GM10266 (cell line): ENCODE data around the gene GPR26.

ENCODE experiments used
- DNase-seq: peaks from one replicate; pipeline ENCODE4 v3.0.0; 2012; ENCODE audit errors: extremely low spot score
- TF ChIP-seq, protein P1 (sequence below): IDR thresholded peaks from 2 replicates; pipeline ENCODE4 v1.5.1; 2012; ENCODE audit warnings: mild to moderate bottlenecking, low read depth; ENCODE audit not compliant: control insufficient read depth, insufficient read depth; ENCODE audit errors: missing control alignments

The GPR26 gene

DNA sequence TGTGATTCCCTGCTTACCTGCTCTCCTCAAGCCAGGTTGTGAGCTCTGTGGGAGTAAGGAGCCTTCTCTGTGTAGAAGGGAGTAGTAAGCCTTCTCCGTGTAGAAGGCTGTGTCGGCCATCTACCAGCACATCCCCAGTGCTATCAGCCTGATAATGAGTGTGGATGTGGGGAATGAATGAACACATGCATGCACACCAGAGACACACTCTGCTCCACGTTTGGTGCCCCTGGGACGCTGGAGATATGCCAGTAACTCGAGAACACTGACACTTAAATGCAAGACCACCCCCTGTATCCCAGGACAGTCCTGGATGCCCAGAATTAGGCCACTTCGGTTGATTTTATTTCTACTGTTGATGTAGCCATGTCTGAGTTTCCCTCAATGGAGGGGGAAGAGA, 21.1 kb upstream of the GPR26 start:
- no peak for DNase-seq
- TF ChIP-seq, protein P1, sequence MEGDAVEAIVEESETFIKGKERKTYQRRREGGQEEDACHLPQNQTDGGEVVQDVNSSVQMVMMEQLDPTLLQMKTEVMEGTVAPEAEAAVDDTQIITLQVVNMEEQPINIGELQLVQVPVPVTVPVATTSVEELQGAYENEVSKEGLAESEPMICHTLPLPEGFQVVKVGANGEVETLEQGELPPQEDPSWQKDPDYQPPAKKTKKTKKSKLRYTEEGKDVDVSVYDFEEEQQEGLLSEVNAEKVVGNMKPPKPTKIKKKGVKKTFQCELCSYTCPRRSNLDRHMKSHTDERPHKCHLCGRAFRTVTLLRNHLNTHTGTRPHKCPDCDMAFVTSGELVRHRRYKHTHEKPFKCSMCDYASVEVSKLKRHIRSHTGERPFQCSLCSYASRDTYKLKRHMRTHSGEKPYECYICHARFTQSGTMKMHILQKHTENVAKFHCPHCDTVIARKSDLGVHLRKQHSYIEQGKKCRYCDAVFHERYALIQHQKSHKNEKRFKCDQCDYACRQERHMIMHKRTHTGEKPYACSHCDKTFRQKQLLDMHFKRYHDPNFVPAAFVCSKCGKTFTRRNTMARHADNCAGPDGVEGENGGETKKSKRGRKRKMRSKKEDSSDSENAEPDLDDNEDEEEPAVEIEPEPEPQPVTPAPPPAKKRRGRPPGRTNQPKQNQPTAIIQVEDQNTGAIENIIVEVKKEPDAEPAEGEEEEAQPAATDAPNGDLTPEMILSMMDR: no peak

- TF ChIP-seq, protein P1: no peak
- no peak for DNase-seq
Measured at GRCh38 chr10:123645615-123646014, 20.5 kb upstream of the GPR26 start.

DNA sequence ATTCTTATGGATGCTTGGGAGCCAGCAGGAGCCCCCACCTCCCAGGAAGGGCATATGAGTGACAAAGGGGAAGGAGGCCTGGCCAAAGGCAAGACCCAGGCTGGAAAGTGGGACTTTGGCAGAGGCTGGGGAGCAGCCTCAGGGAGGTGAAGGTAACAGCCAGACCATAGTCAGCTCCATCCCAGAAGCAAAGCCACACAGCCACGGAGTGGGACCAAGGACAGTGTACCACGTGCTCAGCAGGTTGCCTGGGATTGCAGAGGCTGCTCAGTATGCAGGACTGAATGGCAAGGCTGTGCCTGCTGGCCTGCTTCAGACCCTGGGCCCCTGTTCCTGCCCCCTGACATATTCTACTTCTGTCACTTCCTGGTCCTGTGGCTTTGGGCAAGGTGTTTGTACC, 17.6 kb upstream of the GPR26 start:
- TF ChIP-seq, protein P1: no peak
- no peak for DNase-seq

GRCh38 chr10:123649676-123650075, 16.5 kb upstream of the GPR26 start:
- TF ChIP-seq, protein P1: no peak
- no peak for DNase-seq

GRCh38 chr10:123651421-123652047, 14.6 kb upstream of the GPR26 start:
- TF ChIP-seq, protein P1: no peak
- no peak for DNase-seq

- TF ChIP-seq, protein P1: no peak
- DNase-seq: no peak
Measured at GRCh38 chr10:123655751-123656150, 10.4 kb upstream of the GPR26 start.

- TF ChIP-seq, protein P1: no peak
Measured at GRCh38 chr10:123663522-123663921, 2.6 kb upstream of the GPR26 start.

More at GRCh38 chr10:123663522-123663921, 2.6 kb upstream of the GPR26 start:
- DNase-seq: no peak
